Prostate gland (tissue), 2 donors: ENCODE data around the gene IGSF6.
A peak's percentile ranks its signal among the peaks of the same experiment; 100 is the strongest.

ENCODE experiments used
- CTCF ChIP-seq, 4 experiments: fragments of 200-600 bp in 2 of 4; fragments of 450-650 bp in 2 of 4; sonication (generic) in 2 of 4; IDR thresholded peaks; 1 replicate in 3 of 4; 2 replicates in 1 of 4; pipeline ENCODE4 v1.5.1; 2016 to 2019; ENCODE audit warnings: antibody characterized with exemption in 4 of 4, mild to moderate bottlenecking in 2 of 4, moderate library complexity in 2 of 4
- POLR2A ChIP-seq: fragments of 450-650 bp; IDR thresholded peaks from one replicate; pipeline ENCODE4 v1.6.1; 2016; ENCODE audit warnings: antibody characterized with exemption, mild to moderate bottlenecking
- POLR2AphosphoS5 ChIP-seq: sonication (generic); formaldehyde crosslinking; IDR thresholded peaks from one replicate; pipeline ENCODE4 v1.6.1; 2017; ENCODE audit warnings: antibody characterized with exemption

GRCh38 chr16:21597561-21598030 is 54.8 kb downstream of the IGSF6 start:
- TF ChIP-seq CTCF (IDR thresholded peaks at IDR 0.05) (no peak), POLR2A (no peak), POLR2AphosphoS5 (peak; percentile 70)
